ENCODE measurements around the gene NCCRP1. TPM values are rescaled to one million over a fixed set of nuclear protein-coding genes. Genes with fewer than 3 reads are reported as not detected.

Gene NCCRP1
- total and polyA plus RNA-seq, 10 donors, result 0.12 to 1.7 (median 0.19) TPM; not detected in 5

DNA sequence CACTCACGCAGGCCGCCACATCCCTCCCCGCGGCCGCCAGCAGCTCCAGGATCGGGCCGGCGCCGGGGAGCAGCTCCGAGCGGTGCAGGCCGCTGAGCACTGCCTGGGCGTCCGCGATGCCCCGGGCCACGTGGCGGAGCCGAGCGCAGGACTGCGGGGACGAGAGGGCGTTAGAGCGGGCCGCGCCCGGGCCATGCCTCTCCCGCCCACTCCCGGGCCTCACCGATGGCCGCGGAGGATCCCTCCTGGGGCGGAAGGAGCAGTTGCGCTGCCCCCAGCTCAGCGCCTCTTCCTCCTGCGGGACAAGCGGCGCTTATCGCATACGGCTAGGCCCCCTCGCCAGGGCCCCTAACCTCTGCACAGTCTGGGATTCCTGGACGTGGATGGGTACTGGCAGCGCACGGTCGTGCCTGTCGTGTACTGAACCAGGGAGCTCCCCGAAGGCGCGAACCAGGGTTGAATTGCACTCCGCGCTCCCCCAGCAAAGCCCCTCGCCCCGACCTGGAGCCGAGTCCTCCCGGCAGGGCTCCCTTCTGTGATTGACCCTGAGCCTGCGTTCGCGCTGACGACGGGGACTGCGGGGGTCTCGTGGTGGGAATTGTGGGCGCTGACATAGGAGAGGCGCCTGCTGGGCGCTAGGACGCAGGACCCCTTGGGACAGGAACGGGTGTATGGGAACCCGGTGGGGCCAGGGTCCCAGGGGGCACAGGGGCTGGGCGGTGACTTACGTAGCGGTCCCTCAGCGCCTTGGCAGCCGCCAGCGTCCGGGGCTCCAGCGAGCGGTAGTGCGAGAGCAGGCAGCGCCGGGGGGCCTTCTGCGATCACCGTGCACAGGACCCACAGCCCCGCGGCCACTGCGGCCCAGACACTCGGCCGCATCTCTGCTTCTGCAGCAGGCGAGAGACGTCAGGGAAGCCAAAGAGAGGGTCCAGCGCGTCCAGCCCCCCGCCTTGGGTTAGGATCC is 51.2 kb downstream of the NCCRP1 start:
- Histone ChIP-seq H3K27ac (no peak overlapping the region), H3K4me1 (peaks cover 0 to 16% (median 9%) of the 10 kb centered on the region in 6 donors), H3K4me3 (peak overlapping the region in 3 of 8 donors; percentile 7 to 39 (median 11)), H3K9me3 (no peaks in the 10 kb centered on the region), H3K27me3 (replicated peaks in 1 of 7) (peaks cover 0 to 51% (median 23%) of the 10 kb centered on the region in 7 donors), H3K36me3 (no peaks in the 10 kb centered on the region)
- WGBS, 5 donors, result 31 to 42% (median 37%) methylated on average over 46 to 92 of the region's 92 CpGs
- TF ChIP-seq POLR2A (IDR thresholded peaks at IDR 0.05) (no peak), POLR2AphosphoS5 (IDR thresholded peaks at IDR 0.05) (no peak)
- TF ChIP-seq, protein P1, sequence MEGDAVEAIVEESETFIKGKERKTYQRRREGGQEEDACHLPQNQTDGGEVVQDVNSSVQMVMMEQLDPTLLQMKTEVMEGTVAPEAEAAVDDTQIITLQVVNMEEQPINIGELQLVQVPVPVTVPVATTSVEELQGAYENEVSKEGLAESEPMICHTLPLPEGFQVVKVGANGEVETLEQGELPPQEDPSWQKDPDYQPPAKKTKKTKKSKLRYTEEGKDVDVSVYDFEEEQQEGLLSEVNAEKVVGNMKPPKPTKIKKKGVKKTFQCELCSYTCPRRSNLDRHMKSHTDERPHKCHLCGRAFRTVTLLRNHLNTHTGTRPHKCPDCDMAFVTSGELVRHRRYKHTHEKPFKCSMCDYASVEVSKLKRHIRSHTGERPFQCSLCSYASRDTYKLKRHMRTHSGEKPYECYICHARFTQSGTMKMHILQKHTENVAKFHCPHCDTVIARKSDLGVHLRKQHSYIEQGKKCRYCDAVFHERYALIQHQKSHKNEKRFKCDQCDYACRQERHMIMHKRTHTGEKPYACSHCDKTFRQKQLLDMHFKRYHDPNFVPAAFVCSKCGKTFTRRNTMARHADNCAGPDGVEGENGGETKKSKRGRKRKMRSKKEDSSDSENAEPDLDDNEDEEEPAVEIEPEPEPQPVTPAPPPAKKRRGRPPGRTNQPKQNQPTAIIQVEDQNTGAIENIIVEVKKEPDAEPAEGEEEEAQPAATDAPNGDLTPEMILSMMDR (IDR thresholded peaks at IDR 0.05 in 8 of 11, conservative IDR thresholded peaks at IDR 0.05 in 3 of 11), result no peak
- DNase-seq, result no peak
- intact Hi-C loops (cut with DNase I; ENCODE audit: low total_unique reads), result no loop called here

- Histone ChIP-seq H3K36me3 (no peaks in the 10 kb centered on the region), H3K9me3 (no peaks in the 10 kb centered on the region), H3K27me3 (replicated peaks in 1 of 7) (peaks cover 0 to 49% (median 23%) of the 10 kb centered on the region in 7 donors), H3K4me1 (peaks cover 0 to 16% (median 9%) of the 10 kb centered on the region in 6 donors), H3K4me3 (peak within 1 kb of the TSS in 3 of 8 donors; percentile 7 to 39 (median 11)), H3K27ac (no peak within 1 kb of the TSS)
- WGBS, 5 donors, result 59 to 77% (median 71%) methylated on average over 11 to 13 of the region's 13 CpGs
- no peak for DNase-seq
- intact Hi-C loops (cut with DNase I; ENCODE audit: low total_unique reads), result no loop called here
- TF ChIP-seq POLR2AphosphoS5 (IDR thresholded peaks at IDR 0.05) (no peak), POLR2A (IDR thresholded peaks at IDR 0.05) (no peak)
- TF ChIP-seq, protein P1 (IDR thresholded peaks at IDR 0.05 in 8 of 11, conservative IDR thresholded peaks at IDR 0.05 in 3 of 11), result no peak
These were observed 52.0 kb downstream of the NCCRP1 start, which contains the start of gene IFNL4 for GRCh38 chr19:39248806-39249205. Gene IFNL4, minus strand, starts transcription at chr19:39248856.

DNA sequence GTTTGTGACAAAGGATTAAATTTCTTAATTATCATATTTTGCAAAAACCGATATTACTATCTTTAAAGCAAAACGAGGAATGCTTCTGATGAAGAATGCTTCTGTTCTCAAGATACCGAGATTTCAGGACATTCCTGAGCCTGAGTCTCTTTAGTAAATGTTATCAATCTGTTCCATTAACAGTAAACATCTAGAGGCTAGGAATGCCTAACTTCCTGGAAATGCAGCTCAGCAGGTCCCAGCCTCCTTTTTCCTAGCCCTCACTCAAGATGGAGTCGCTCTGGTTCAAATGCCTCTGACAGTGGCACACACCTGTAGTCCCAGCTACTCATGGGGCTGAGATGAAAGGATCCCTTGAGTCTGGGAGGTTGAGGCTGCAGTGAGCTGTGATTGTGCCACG is 54.3 kb downstream of the NCCRP1 start:
- intact Hi-C loops (cut with DNase I; ENCODE audit: low total_unique reads), result no loop called here
- H3K27me3 ChIP-seq (replicated peaks in 1 of 7), result peaks cover 0 to 55% (median 23%) of the 10 kb centered on the region in 7 donors
- no peak overlapping the region for H3K27ac ChIP-seq
- H3K9me3 ChIP-seq, result no peaks in the 10 kb centered on the region
- H3K4me1 ChIP-seq, result peaks cover 0 to 16% (median 9%) of the 10 kb centered on the region in 6 donors
- no peak for TF ChIP-seq POLR2AphosphoS5 (IDR thresholded peaks at IDR 0.05)
- no peak for TF ChIP-seq POLR2A (IDR thresholded peaks at IDR 0.05)
- TF ChIP-seq, protein P1 (IDR thresholded peaks at IDR 0.05 in 8 of 11, conservative IDR thresholded peaks at IDR 0.05 in 3 of 11), result no peak
- 83 to 90% (median 86%) methylated on average over 5 of the region's 5 CpGs for WGBS, 5 donors
- DNase-seq, result no peak
- no peaks in the 10 kb centered on the region for H3K36me3 ChIP-seq
- no peak overlapping the region for H3K4me3 ChIP-seq

Other genes with a start within 250 kb of the NCCRP1 start
- gene FBXO17, start 221.2 kb upstream of the NCCRP1 start, total RNA-seq, result 1 to 10 TPM; 3.6 to 7.7 (median 5.0) TPM
- 1 to 10 TPM in 2 of 3 donors, under 1 TPM in 1; 0.91 to 2.6 (median 2.2) TPM for gene FBXO17, start 221.2 kb upstream of the NCCRP1 start, polyA plus RNA-seq
- gene FBXO27, start 164.4 kb upstream of the NCCRP1 start, total RNA-seq, result 1 to 10 TPM in 5 of 7 donors, under 1 TPM in 2; 0.26 to 4.2 (median 1.9) TPM
- under 1 TPM; 0.10 to 0.99 (median 0.61) TPM for gene FBXO27, start 164.4 kb upstream of the NCCRP1 start, polyA plus RNA-seq
- not detected for gene ACP7, start 112.6 kb upstream of the NCCRP1 start, total RNA-seq
- not detected for gene ACP7, start 112.6 kb upstream of the NCCRP1 start, polyA plus RNA-seq
- 10 to 100 TPM in 6 of 7 donors, 1 to 10 TPM in 1; 9.5 to 27.8 (median 19.8) TPM for gene PAK4, start 71.2 kb upstream of the NCCRP1 start, total RNA-seq
- 10 to 100 TPM in 1 of 3 donors, 1 to 10 TPM in 2; 5.2 to 13.4 (median 7.7) TPM for gene PAK4, start 71.2 kb upstream of the NCCRP1 start, polyA plus RNA-seq
- not detected for gene SYCN, start 7.3 kb downstream of the NCCRP1 start, total RNA-seq
- gene SYCN, start 7.3 kb downstream of the NCCRP1 start, polyA plus RNA-seq, result not detected
- gene IFNL3, start 48.0 kb downstream of the NCCRP1 start, total RNA-seq, result not detected
- not detected for gene IFNL3, start 48.0 kb downstream of the NCCRP1 start, polyA plus RNA-seq
- gene IFNL4, start 51.9 kb downstream of the NCCRP1 start, total RNA-seq, result not detected
- gene IFNL4, start 51.9 kb downstream of the NCCRP1 start, polyA plus RNA-seq, result not detected
- not detected for gene IFNL2, start 71.4 kb downstream of the NCCRP1 start, total RNA-seq
- not detected for gene IFNL2, start 71.4 kb downstream of the NCCRP1 start, polyA plus RNA-seq
- not detected for gene IFNL1, start 99.4 kb downstream of the NCCRP1 start, total RNA-seq
- gene IFNL1, start 99.4 kb downstream of the NCCRP1 start, polyA plus RNA-seq, result not detected
- 1 to 10 TPM; 2.2 to 6.0 (median 4.6) TPM for gene LRFN1, start 123.9 kb downstream of the NCCRP1 start, total RNA-seq
- 1 to 10 TPM in 1 of 3 donors, under 1 TPM in 2; 0.67 to 1.2 (median 0.99) TPM for gene LRFN1, start 123.9 kb downstream of the NCCRP1 start, polyA plus RNA-seq
- 100 to 1,000 TPM; 178 to 354 (median 288) TPM for gene GMFG, start 139.1 kb downstream of the NCCRP1 start, total RNA-seq
- 100 to 1,000 TPM; 421 to 492 (median 452) TPM for gene GMFG, start 139.1 kb downstream of the NCCRP1 start, polyA plus RNA-seq
- 100 to 1,000 TPM in 1 of 7 donors, 10 to 100 TPM in 6; 66.4 to 108 (median 84.1) TPM for gene SAMD4B, start 145.5 kb downstream of the NCCRP1 start, total RNA-seq
- gene SAMD4B, start 145.5 kb downstream of the NCCRP1 start, polyA plus RNA-seq, result 10 to 100 TPM; 26.7 to 56.3 (median 42.1) TPM
- gene PAF1, start 194.1 kb downstream of the NCCRP1 start, total RNA-seq, result 10 to 100 TPM; 35.0 to 48.1 (median 39.8) TPM
- gene PAF1, start 194.1 kb downstream of the NCCRP1 start, polyA plus RNA-seq, result 10 to 100 TPM; 27.4 to 51.3 (median 35.6) TPM
- 10 to 100 TPM; 25.7 to 45.7 (median 34.6) TPM for gene MED29, start 194.4 kb downstream of the NCCRP1 start, total RNA-seq
- 10 to 100 TPM; 15.5 to 28.2 (median 20.5) TPM for gene MED29, start 194.4 kb downstream of the NCCRP1 start, polyA plus RNA-seq
- gene ZFP36, start 209.9 kb downstream of the NCCRP1 start, total RNA-seq, result 100 to 1,000 TPM in 6 of 7 donors, 10 to 100 TPM in 1; 91.5 to 396 (median 191) TPM
- gene ZFP36, start 209.9 kb downstream of the NCCRP1 start, polyA plus RNA-seq, result 100 to 1,000 TPM in 1 of 3 donors, 10 to 100 TPM in 2; 63.2 to 117 (median 72.6) TPM
- 100 to 1,000 TPM in 1 of 7 donors, 10 to 100 TPM in 6; 18.6 to 107 (median 48.4) TPM for gene PLEKHG2, start 215.7 kb downstream of the NCCRP1 start, total RNA-seq
- 10 to 100 TPM in 1 of 3 donors, 1 to 10 TPM in 2; 8.9 to 25.8 (median 9.5) TPM for gene PLEKHG2, start 215.7 kb downstream of the NCCRP1 start, polyA plus RNA-seq
- gene RPS16, start 239.0 kb downstream of the NCCRP1 start, total RNA-seq, result 1,000 to 10,000 TPM; 1,378 to 2,109 (median 1,598) TPM
- 1,000 to 10,000 TPM; 5,364 to 5,747 (median 5,635) TPM for gene RPS16, start 239.0 kb downstream of the NCCRP1 start, polyA plus RNA-seq
- gene SUPT5H, start 248.6 kb downstream of the NCCRP1 start, total RNA-seq, result 100 to 1,000 TPM; 103 to 125 (median 108) TPM
- gene SUPT5H, start 248.6 kb downstream of the NCCRP1 start, polyA plus RNA-seq, result 100 to 1,000 TPM in 2 of 3 donors, 10 to 100 TPM in 1; 95.8 to 225 (median 198) TPM